Natural killer cell (primary cell): ENCODE results near the gene UNC50. TPM values are rescaled to one million over a fixed set of nuclear protein-coding genes. Genes with fewer than 3 reads are reported as not detected.
A peak's percentile ranks its signal among the peaks of the same experiment; 100 is the strongest.

Experiments used
- ATAC-seq, 3 donors: fragments of 150-1000 bp in 2 of 3; fragments of 200-7000 bp in 1 of 3; cut with Tn5 transposase; 1 replicate in 1 of 3; 2 replicates in 2 of 3; pipeline ENCODE4 v1.10.0; 2021; ENCODE audit warnings: mild to moderate bottlenecking in 2 of 3, moderate library complexity in 2 of 3
- DNase-seq, 2 donors: peaks; one replicate each; pipeline versions ENCODE4 v3.0.0 to v3.0.0-alpha.2; 2013 to 2021; ENCODE audit warnings: mixed read lengths in 1 of 2
- H3K27ac ChIP-seq: one replicate; pipeline ENCODE4 v1.5.1; 2013; ENCODE audit warnings: mild to moderate bottlenecking, low read length
- H3K27me3 ChIP-seq: one replicate; pipeline ENCODE4 v1.6.1; 2013; ENCODE audit warnings: low read length; ENCODE audit not compliant: control insufficient read depth, insufficient read depth
- H3K36me3 ChIP-seq: one replicate; pipeline ENCODE4 v1.6.1; 2013; ENCODE audit warnings: low read length; ENCODE audit not compliant: control insufficient read depth, insufficient read depth
- H3K4me1 ChIP-seq: one replicate; pipeline ENCODE4 v1.6.1; 2013; ENCODE audit warnings: low read length; ENCODE audit not compliant: control insufficient read depth, insufficient read depth
- H3K4me3 ChIP-seq: one replicate; pipeline ENCODE4 v1.5.1; 2013; ENCODE audit warnings: low read length
- H3K9me3 ChIP-seq: one replicate; pipeline ENCODE4 v1.6.1; 2013; ENCODE audit warnings: low read length; ENCODE audit not compliant: control insufficient read depth, insufficient read depth
- H3K27ac Mint-ChIP-seq, 2 donors: one replicate each; pipeline ENCODE4 v1.8.0; 2022; ENCODE audit warnings: mild to moderate bottlenecking in 2 of 2, mixed read lengths in 2 of 2, moderate library complexity in 1 of 2
- H3K27me3 Mint-ChIP-seq, 2 donors: one replicate each; pipeline ENCODE4 v1.8.0; 2022; ENCODE audit warnings: low read depth in 2 of 2, mixed read lengths in 2 of 2
- H3K36me3 Mint-ChIP-seq: one replicate; pipeline ENCODE4 v1.8.0; 2022; ENCODE audit warnings: mixed read lengths
- H3K4me1 Mint-ChIP-seq, 2 donors: one replicate each; pipeline ENCODE4 v1.8.0; 2022; ENCODE audit warnings: mixed read lengths in 2 of 2
- H3K4me3 Mint-ChIP-seq: one replicate; pipeline ENCODE4 v1.8.0; 2022; ENCODE audit warnings: mild to moderate bottlenecking, moderate library complexity, mixed read lengths
- H3K9me3 Mint-ChIP-seq, 2 donors: one replicate each; pipeline ENCODE4 v1.8.0; 2022; ENCODE audit warnings: mixed read lengths in 2 of 2
- WGBS: methylation state at CpG from one replicate; pipeline ENCODE4 v1.1.7; 2013; ENCODE audit warnings: missing lambda C conversion rate; ENCODE audit not compliant: insufficient coverage; 5-methylcytosine and 5-hydroxymethylcytosine counted together
- intact Hi-C: fragments of 100-400 bp; cut with micrococcal nuclease; formaldehyde crosslinking; loops from one replicate; pipeline ENCODE4 v1.14.2; 2022
- total RNA-seq, 4 donors: library from RNA; stranded (reverse); fragments of 120-200 nt in 1 of 4; gene quantifications; one replicate each; pipeline versions ENCODE4 v1.2.3 to v1.2.4, GENCODE V29; 2013 to 2022
- TF ChIP-seq, protein P1 (sequence below): fragments of 200-600 bp; IDR thresholded peaks from one replicate; pipeline ENCODE4 v1.8.0; 2022; ENCODE audit warnings: antibody characterized with exemption

UNC50 gene
- total RNA-seq, 3 donors from 2014 or later (not counting 1 experiment from before 2014, with no cell fraction given), result 30.8 to 40.5 (median 32.1) TPM

DNA sequence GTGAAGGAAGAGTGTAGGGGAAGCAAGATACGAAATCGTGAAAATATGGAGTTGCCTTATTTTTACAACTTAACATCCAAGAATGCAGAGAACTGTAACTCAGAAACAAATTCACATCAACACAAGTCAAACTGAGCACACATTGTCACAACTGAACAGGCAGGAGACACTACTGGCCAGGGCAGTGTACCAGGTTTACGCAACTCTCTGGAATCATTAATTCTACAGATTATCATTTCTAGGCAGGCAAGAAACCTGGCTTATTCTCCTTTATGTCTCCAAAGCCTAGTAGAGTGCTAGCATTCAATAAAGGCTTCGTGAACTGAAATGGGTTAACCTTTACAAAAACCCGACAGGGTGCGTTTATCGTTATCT is 661 bp upstream of the UNC50 start:
- ATAC-seq (peak; percentile 0 to 10 (median 1)), DNase-seq (no peak)
- TF ChIP-seq, protein P1, sequence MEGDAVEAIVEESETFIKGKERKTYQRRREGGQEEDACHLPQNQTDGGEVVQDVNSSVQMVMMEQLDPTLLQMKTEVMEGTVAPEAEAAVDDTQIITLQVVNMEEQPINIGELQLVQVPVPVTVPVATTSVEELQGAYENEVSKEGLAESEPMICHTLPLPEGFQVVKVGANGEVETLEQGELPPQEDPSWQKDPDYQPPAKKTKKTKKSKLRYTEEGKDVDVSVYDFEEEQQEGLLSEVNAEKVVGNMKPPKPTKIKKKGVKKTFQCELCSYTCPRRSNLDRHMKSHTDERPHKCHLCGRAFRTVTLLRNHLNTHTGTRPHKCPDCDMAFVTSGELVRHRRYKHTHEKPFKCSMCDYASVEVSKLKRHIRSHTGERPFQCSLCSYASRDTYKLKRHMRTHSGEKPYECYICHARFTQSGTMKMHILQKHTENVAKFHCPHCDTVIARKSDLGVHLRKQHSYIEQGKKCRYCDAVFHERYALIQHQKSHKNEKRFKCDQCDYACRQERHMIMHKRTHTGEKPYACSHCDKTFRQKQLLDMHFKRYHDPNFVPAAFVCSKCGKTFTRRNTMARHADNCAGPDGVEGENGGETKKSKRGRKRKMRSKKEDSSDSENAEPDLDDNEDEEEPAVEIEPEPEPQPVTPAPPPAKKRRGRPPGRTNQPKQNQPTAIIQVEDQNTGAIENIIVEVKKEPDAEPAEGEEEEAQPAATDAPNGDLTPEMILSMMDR, result no peak
- peaks cover 32% of the 10 kb centered on the region for H3K4me1 ChIP-seq
- H3K9me3 ChIP-seq, result no peaks in the 10 kb centered on the region
- no peaks in the 10 kb centered on the region for H3K9me3 Mint-ChIP-seq
- H3K36me3 ChIP-seq, result peaks cover 26% of the 10 kb centered on the region
- no peaks in the 10 kb centered on the region for H3K27me3 ChIP-seq
- no peaks in the 10 kb centered on the region for H3K36me3 Mint-ChIP-seq
- peak overlapping the region; percentile 96 for H3K27ac ChIP-seq
- WGBS, result 16% methylated on average over 7 of the region's 7 CpGs
- intact Hi-C loops, result loop anchor here (1.0 kb wide), 1 partner anchor 27 kb away; no protein-coding TSS in a partner anchor
- H3K27me3 Mint-ChIP-seq, result no peaks in the 10 kb centered on the region
- H3K4me3 ChIP-seq, result peak overlapping the region; percentile 98
- peak overlapping the region; percentile 88 to 97 for H3K27ac Mint-ChIP-seq
- H3K4me1 Mint-ChIP-seq, result peaks cover 63 to 68% of the 10 kb centered on the region in 2 donors
- peak overlapping the region; percentile 97 for H3K4me3 Mint-ChIP-seq

DNA sequence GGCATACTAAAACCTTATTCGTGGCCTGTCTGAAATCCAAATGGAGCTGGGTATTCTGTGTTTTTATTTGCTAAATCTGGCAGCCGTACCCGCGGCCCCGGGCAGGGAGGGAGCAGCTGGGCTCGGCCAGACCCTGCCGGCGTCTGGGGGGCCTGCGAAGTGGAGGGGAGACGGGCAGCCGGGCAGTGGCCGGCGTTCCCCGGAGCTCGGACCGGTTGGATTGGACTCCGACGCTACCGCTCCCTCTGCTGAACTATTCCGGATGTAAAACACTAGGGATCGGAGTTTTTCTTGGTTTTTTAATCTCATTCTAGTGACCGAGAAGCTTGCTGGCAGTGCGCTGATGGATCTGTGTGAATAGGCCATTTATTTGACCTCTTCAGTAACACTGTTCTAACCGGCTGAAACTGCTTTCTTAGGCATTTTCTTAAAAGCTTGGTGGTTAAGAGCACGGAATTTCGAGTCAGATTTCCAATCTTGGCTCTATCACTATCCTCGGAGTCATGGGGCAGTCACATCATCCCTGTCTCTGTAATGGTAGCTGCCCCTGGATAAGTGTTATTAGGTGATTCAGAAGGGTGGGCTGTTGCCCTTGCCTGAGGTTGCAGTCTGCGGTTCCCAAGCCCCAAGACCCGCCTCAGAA is 694 bp downstream of the UNC50 start:
- Histone ChIP-seq H3K36me3 (peaks cover 32% of the 10 kb centered on the region), H3K27ac (peak overlapping the region; percentile 96), H3K27me3 (no peaks in the 10 kb centered on the region), H3K9me3 (no peaks in the 10 kb centered on the region), H3K4me1 (peaks cover 32% of the 10 kb centered on the region), H3K4me3 (peak overlapping the region; percentile 98)
- no peaks in the 10 kb centered on the region for H3K9me3 Mint-ChIP-seq
- intact Hi-C loops, result loop anchor here (1.0 kb wide), 1 partner anchor 25 kb away; no protein-coding TSS in a partner anchor
- H3K27me3 Mint-ChIP-seq, result no peaks in the 10 kb centered on the region
- ATAC-seq (no peak), DNase-seq (no peak)
- peak overlapping the region; percentile 97 for H3K4me3 Mint-ChIP-seq
- peaks cover 12% of the 10 kb centered on the region for H3K36me3 Mint-ChIP-seq
- 6% methylated on average over 29 of the region's 29 CpGs for WGBS
- H3K27ac Mint-ChIP-seq, result peak overlapping the region; percentile 88 to 97
- TF ChIP-seq, protein P1, result no peak
- H3K4me1 Mint-ChIP-seq, result peaks cover 75 to 79% of the 10 kb centered on the region in 2 donors

DNA sequence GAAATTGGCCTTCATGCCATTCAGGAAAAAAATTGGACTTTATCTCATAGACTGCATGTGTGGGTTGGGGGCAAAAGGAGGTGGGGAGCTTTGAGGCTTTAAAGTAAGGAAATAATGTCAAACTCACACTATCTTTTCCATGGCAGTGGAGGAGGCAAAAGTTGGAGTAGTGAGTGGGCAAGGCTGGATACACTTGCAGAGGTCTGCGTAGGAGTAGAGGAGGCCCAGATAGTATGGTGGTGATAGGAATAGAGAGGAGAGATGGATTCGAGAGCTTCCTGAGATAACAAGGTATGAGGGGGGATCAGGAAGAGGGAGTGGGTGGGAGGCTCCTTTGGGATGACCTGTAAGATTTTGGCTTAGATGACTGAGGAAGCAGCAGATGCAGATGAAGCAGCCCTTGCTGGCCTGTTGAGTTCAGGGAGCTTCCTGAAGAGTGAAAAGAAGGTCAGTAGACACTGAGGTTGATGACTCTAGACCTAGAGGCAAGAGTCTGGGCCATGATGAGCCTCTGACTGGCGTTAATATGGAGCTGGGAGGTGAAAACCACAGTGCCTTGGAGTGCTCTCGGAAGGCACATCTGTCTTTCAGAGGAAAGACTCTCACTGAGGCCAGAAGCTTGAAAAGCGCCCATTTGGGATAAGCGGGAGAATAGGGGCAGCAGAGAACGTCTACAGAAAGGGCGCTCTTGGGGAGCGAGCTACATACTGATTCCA is 5.8 kb downstream of the UNC50 start:
- H3K36me3 ChIP-seq, result peaks cover 68% of the 10 kb centered on the region
- ATAC-seq, result no peak

More for the DNA sequence above, 5.8 kb downstream of the UNC50 start:
- H3K36me3 Mint-ChIP-seq, result peaks cover 17% of the 10 kb centered on the region
- H3K9me3 ChIP-seq, result no peaks in the 10 kb centered on the region
- intact Hi-C loops, result no loop called here
- 96% methylated on average over 9 of the region's 9 CpGs for WGBS
- H3K4me3 ChIP-seq, result no peak overlapping the region
- no peak for DNase-seq
- H3K4me1 Mint-ChIP-seq, result peaks cover 70 to 76% of the 10 kb centered on the region in 2 donors
- no peaks in the 10 kb centered on the region for H3K27me3 Mint-ChIP-seq
- H3K27ac Mint-ChIP-seq, result peak overlapping the region; percentile 54 to 79
- H3K4me1 ChIP-seq, result peaks cover 18% of the 10 kb centered on the region
- no peak overlapping the region for H3K27ac ChIP-seq
- no peaks in the 10 kb centered on the region for H3K9me3 Mint-ChIP-seq
- TF ChIP-seq, protein P1, result no peak
- no peaks in the 10 kb centered on the region for H3K27me3 ChIP-seq
- H3K4me3 Mint-ChIP-seq, result peak overlapping the region; percentile 19
